GM23338 (cell line): Measurements from ENCODE around the gene AR. TPM values are rescaled to one million over a fixed set of nuclear protein-coding genes. Genes with fewer than 3 reads are reported as not detected.

Experiments
- ATAC-seq: fragments of 200-7000 bp; cut with Tn5 transposase; 3 replicates; pipeline ENCODE4 v1.9.1; 2020
- DNase-seq: peaks from one replicate; pipeline ENCODE4 v3.0.0-alpha.2; 2015; ENCODE audit warnings: low spot score
- H2AFZ ChIP-seq: fragments of 200-600 bp; sonication (generic); 2 replicates; pipeline ENCODE4 v1.8.0; 2016; ENCODE audit warnings: antibody characterized with exemption, mild to moderate bottlenecking, moderate library complexity
- H3F3A ChIP-seq: fragments of 200-600 bp; sonication (generic); replicated peaks from 2 replicates; pipeline ENCODE4 v1.8.0; 2017; ENCODE audit warnings: antibody characterized with exemption, mixed run types, low read depth
- H3K27ac ChIP-seq: fragments of 200-600 bp; sonication (generic); 2 replicates; pipeline ENCODE4 v1.6.1; 2016; ENCODE audit warnings: low read depth
- H3K27me3 ChIP-seq: fragments of 200-600 bp; sonication (generic); 2 replicates; pipeline ENCODE4 v1.8.0; 2016; ENCODE audit warnings: mild to moderate bottlenecking, mixed run types, moderate library complexity; ENCODE audit not compliant: insufficient read depth
- H3K36me3 ChIP-seq: fragments of 200-600 bp; sonication (generic); 2 replicates; pipeline ENCODE4 v1.8.0; 2016; ENCODE audit warnings: mild to moderate bottlenecking; ENCODE audit not compliant: insufficient read depth
- H3K4me1 ChIP-seq: fragments of 200-600 bp; sonication (generic); 2 replicates; pipeline ENCODE4 v1.8.0; 2016; ENCODE audit warnings: mild to moderate bottlenecking, moderate library complexity; ENCODE audit not compliant: insufficient read depth
- H3K4me2 ChIP-seq: fragments of 200-600 bp; sonication (generic); 2 replicates; pipeline ENCODE4 v1.7.1; 2017; ENCODE audit warnings: mixed run types
- H3K4me3 ChIP-seq: fragments of 200-600 bp; sonication (generic); 2 replicates; pipeline ENCODE4 v1.6.1; 2016; ENCODE audit warnings: mixed run types
- H3K79me2 ChIP-seq: fragments of 200-600 bp; sonication (generic); replicated peaks from 2 replicates; pipeline ENCODE4 v1.8.0; 2017; ENCODE audit warnings: mild to moderate bottlenecking; ENCODE audit not compliant: insufficient read depth
- H3K9me2 ChIP-seq: fragments of 200-600 bp; sonication (generic); 2 replicates; pipeline ENCODE4 v1.8.0; 2017; ENCODE audit not compliant: insufficient read depth
- H4K20me1 ChIP-seq: fragments of 200-600 bp; sonication (generic); replicated peaks from 2 replicates; pipeline ENCODE4 v1.8.0; 2017; ENCODE audit warnings: mild to moderate bottlenecking; ENCODE audit not compliant: insufficient read depth
- H3K27ac Mint-ChIP-seq: 2 replicates; pipeline ENCODE4 v1.8.0; 2020; ENCODE audit warnings: inconsistent platforms, mild to moderate bottlenecking, moderate library complexity, mixed read lengths
- H3K27me3 Mint-ChIP-seq: 3 replicates; pipeline ENCODE4 v1.8.0; 2022; ENCODE audit warnings: low read depth, mild to moderate bottlenecking, moderate library complexity, mixed read lengths, inconsistent platforms; ENCODE audit not compliant: insufficient read depth, poor library complexity
- H3K36me3 Mint-ChIP-seq: 3 replicates; pipeline ENCODE4 v1.8.0; 2021; ENCODE audit warnings: low read depth, mild to moderate bottlenecking, inconsistent platforms, moderate library complexity, mixed read lengths
- H3K4me1 Mint-ChIP-seq: 3 replicates; pipeline ENCODE4 v1.8.0; 2020; ENCODE audit warnings: mild to moderate bottlenecking, inconsistent platforms, mixed read lengths
- H3K4me3 Mint-ChIP-seq: 3 replicates; pipeline ENCODE4 v1.8.0; 2021; ENCODE audit warnings: moderate library complexity, mild to moderate bottlenecking, inconsistent platforms, mixed read lengths
- H3K9me3 Mint-ChIP-seq: 3 replicates; pipeline ENCODE4 v1.8.0; 2020; ENCODE audit warnings: moderate library complexity, mild to moderate bottlenecking, inconsistent platforms, mixed read lengths
- CREB1 ChIP-seq: fragments of 250-450 bp; sonication (Bioruptor Pico); IDR thresholded peaks from 2 replicates; pipeline ENCODE4 v1.5.0; 2020; ENCODE audit warnings: low read depth, mild to moderate bottlenecking, moderate library complexity
- CTCF ChIP-seq, 2 experiments: fragments of 200-600 bp in 1 of 2; sonication (generic) in 1 of 2; conservative IDR thresholded peaks; 2 replicates each; pipeline versions ENCODE4 v1.5.1 to v1.6.1; 2016 to 2017; ENCODE audit warnings: antibody characterized with exemption in 2 of 2, low read depth in 2 of 2, mild to moderate bottlenecking in 2 of 2, moderate library complexity in 1 of 2
- EZH2 ChIP-seq: fragments of 200-600 bp; sonication (generic); IDR thresholded peaks from one replicate; pipeline ENCODE4 v1.8.0; 2017; ENCODE audit warnings: antibody characterized with exemption, mild to moderate bottlenecking, low read depth; ENCODE audit not compliant: unreplicated experiment
- EZH2phosphoT487 ChIP-seq: fragments of 200-600 bp; sonication (generic); IDR thresholded peaks from one replicate; pipeline ENCODE4 v1.8.1; 2018; ENCODE audit warnings: antibody characterized with exemption; ENCODE audit not compliant: unreplicated experiment
- JUNB ChIP-seq: IDR thresholded peaks from one replicate; pipeline ENCODE4 v1.6.1; 2016; ENCODE audit warnings: antibody characterized with exemption; ENCODE audit not compliant: unreplicated experiment
- NANOG ChIP-seq: IDR thresholded peaks from 2 replicates; pipeline ENCODE4 v1.6.1; 2016; ENCODE audit warnings: antibody characterized with exemption, borderline replicate concordance
- POLR2AphosphoS5 ChIP-seq: IDR thresholded peaks from 2 replicates; pipeline ENCODE4 v1.6.1; 2016; ENCODE audit warnings: antibody characterized with exemption, low read depth
- STAT1 ChIP-seq: IDR thresholded peaks from one replicate; pipeline ENCODE4 v1.6.1; 2016; ENCODE audit warnings: antibody characterized with exemption; ENCODE audit not compliant: unreplicated experiment
- ZNF114 ChIP-seq: fragments of 250-450 bp; sonication (Bioruptor Pico); IDR thresholded peaks from 2 replicates; pipeline ENCODE4 v1.5.0; 2020; ENCODE audit warnings: mild to moderate bottlenecking, moderate library complexity
- ZNF331 ChIP-seq: fragments of 250-450 bp; sonication (Bioruptor Pico); IDR thresholded peaks from 2 replicates; pipeline ENCODE4 v1.5.0; 2020; ENCODE audit warnings: low read depth, mild to moderate bottlenecking, moderate library complexity
- polyA plus RNA-seq: library from polyadenylated mRNA; unstranded; fragments of >200 nt; fragmentation: Nextera tagmentation; extraction: Ambion mirVana; gene quantifications from 2 replicates; pipeline ENCODE4 v1.2.1, GENCODE V29; 2016
- total RNA-seq: library from RNA; depleted of rRNA; stranded (reverse); fragments of >200 nt; shearing (Covaris generic); gene quantifications from 2 replicates; pipeline ENCODE4 v1.2.3, GENCODE V29; 2014
- TF ChIP-seq, protein P1 (sequence below): fragments of 250-450 bp; sonication (Bioruptor Pico); IDR thresholded peaks from 2 replicates; pipeline ENCODE4 v1.5.0; 2020; ENCODE audit warnings: mild to moderate bottlenecking, moderate library complexity
- TF ChIP-seq, protein P2 (sequence below): IDR thresholded peaks from 2 replicates; pipeline ENCODE4 v1.6.1; 2016; ENCODE audit warnings: antibody characterized with exemption
- TF ChIP-seq, protein P3 (sequence below): IDR thresholded peaks from one replicate; pipeline ENCODE4 v1.6.1; 2018; ENCODE audit warnings: antibody characterized with exemption; ENCODE audit not compliant: unreplicated experiment

Gene AR
- total and polyA plus RNA-seq, 2 experiments from 2014 or later: 11.2 to 13.3 TPM

GRCh38 chrX:67570839-67571238 is 27.0 kb downstream of the AR start:
- Histone ChIP-seq H3K27me3 (no peaks in the 10 kb centered on the region), H3K9me2 (no peaks in the 10 kb centered on the region), H3K4me2 (no peak overlapping the region), H3F3A (no peaks in the 10 kb centered on the region), H3K4me1 (no peaks in the 10 kb centered on the region), H2AFZ (no peak overlapping the region), H4K20me1 (no peaks in the 10 kb centered on the region), H3K36me3 (no peaks in the 10 kb centered on the region), H3K4me3 (no peak overlapping the region), H3K79me2 (peaks cover 54% of the 10 kb centered on the region), H3K27ac (no peak overlapping the region)
- ATAC-seq: peak; percentile 63
- Mint-ChIP-seq H3K27ac (0 out of 2 replicates have a peak overlapping the region, but pooled peaks have one; percentile 33), H3K4me3 (no peak overlapping the region), H3K9me3 (no peaks in the 10 kb centered on the region), H3K27me3 (peaks cover 2% of the 10 kb centered on the region), H3K4me1 (peaks cover 31% of the 10 kb centered on the region), H3K36me3 (no peaks in the 10 kb centered on the region)
- DNase-seq: peak; percentile 11
- TF ChIP-seq STAT1 (no peak), ZNF331 (CRISPR knock-in tag) (no peak), CTCF (conservative IDR thresholded peaks at IDR 0.05; ENCODE audit: low read depth in 2 of 2) (no peak), POLR2AphosphoS5 (no peak), EZH2phosphoT487 (no peak), JUNB (no peak), ZNF114 (CRISPR knock-in tag) (no peak), NANOG (no peak), EZH2 (no peak), CREB1 (CRISPR knock-in tag) (no peak)
- TF ChIP-seq, protein P1, sequence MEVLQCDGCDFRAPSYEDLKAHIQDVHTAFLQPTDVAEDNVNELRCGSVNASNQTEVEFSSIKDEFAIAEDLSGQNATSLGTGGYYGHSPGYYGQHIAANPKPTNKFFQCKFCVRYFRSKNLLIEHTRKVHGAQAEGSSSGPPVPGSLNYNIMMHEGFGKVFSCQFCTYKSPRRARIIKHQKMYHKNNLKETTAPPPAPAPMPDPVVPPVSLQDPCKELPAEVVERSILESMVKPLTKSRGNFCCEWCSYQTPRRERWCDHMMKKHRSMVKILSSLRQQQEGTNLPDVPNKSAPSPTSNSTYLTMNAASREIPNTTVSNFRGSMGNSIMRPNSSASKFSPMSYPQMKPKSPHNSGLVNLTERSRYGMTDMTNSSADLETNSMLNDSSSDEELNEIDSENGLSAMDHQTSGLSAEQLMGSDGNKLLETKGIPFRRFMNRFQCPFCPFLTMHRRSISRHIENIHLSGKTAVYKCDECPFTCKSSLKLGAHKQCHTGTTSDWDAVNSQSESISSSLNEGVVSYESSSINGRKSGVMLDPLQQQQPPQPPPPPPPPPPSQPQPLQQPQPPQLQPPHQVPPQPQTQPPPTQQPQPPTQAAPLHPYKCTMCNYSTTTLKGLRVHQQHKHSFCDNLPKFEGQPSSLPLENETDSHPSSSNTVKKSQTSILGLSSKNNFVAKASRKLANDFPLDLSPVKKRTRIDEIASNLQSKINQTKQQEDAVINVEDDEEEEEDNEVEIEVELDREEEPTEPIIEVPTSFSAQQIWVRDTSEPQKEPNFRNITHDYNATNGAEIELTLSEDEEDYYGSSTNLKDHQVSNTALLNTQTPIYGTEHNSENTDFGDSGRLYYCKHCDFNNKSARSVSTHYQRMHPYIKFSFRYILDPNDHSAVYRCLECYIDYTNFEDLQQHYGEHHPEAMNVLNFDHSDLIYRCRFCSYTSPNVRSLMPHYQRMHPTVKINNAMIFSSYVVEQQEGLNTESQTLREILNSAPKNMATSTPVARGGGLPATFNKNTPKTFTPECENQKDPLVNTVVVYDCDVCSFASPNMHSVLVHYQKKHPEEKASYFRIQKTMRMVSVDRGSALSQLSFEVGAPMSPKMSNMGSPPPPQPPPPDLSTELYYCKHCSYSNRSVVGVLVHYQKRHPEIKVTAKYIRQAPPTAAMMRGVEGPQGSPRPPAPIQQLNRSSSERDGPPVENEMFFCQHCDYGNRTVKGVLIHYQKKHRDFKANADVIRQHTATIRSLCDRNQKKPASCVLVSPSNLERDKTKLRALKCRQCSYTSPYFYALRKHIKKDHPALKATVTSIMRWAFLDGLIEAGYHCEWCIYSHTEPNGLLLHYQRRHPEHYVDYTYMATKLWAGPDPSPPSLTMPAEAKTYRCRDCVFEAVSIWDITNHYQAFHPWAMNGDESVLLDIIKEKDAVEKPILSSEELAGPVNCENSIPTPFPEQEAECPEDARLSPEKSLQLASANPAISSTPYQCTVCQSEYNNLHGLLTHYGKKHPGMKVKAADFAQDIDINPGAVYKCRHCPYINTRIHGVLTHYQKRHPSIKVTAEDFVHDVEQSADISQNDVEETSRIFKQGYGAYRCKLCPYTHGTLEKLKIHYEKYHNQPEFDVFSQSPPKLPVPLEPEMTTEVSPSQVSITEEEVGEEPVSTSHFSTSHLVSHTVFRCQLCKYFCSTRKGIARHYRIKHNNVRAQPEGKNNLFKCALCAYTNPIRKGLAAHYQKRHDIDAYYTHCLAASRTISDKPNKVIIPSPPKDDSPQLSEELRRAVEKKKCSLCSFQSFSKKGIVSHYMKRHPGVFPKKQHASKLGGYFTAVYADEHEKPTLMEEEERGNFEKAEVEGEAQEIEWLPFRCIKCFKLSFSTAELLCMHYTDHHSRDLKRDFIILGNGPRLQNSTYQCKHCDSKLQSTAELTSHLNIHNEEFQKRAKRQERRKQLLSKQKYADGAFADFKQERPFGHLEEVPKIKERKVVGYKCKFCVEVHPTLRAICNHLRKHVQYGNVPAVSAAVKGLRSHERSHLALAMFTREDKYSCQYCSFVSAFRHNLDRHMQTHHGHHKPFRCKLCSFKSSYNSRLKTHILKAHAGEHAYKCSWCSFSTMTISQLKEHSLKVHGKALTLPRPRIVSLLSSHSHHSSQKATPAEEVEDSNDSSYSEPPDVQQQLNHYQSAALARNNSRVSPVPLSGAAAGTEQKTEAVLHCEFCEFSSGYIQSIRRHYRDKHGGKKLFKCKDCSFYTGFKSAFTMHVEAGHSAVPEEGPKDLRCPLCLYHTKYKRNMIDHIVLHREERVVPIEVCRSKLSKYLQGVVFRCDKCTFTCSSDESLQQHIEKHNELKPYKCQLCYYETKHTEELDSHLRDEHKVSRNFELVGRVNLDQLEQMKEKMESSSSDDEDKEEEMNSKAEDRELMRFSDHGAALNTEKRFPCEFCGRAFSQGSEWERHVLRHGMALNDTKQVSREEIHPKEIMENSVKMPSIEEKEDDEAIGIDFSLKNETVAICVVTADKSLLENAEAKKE (CRISPR knock-in tag): no peak
- TF ChIP-seq, protein P2, sequence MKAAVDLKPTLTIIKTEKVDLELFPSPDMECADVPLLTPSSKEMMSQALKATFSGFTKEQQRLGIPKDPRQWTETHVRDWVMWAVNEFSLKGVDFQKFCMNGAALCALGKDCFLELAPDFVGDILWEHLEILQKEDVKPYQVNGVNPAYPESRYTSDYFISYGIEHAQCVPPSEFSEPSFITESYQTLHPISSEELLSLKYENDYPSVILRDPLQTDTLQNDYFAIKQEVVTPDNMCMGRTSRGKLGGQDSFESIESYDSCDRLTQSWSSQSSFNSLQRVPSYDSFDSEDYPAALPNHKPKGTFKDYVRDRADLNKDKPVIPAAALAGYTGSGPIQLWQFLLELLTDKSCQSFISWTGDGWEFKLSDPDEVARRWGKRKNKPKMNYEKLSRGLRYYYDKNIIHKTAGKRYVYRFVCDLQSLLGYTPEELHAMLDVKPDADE: no peak
- TF ChIP-seq, protein P3, sequence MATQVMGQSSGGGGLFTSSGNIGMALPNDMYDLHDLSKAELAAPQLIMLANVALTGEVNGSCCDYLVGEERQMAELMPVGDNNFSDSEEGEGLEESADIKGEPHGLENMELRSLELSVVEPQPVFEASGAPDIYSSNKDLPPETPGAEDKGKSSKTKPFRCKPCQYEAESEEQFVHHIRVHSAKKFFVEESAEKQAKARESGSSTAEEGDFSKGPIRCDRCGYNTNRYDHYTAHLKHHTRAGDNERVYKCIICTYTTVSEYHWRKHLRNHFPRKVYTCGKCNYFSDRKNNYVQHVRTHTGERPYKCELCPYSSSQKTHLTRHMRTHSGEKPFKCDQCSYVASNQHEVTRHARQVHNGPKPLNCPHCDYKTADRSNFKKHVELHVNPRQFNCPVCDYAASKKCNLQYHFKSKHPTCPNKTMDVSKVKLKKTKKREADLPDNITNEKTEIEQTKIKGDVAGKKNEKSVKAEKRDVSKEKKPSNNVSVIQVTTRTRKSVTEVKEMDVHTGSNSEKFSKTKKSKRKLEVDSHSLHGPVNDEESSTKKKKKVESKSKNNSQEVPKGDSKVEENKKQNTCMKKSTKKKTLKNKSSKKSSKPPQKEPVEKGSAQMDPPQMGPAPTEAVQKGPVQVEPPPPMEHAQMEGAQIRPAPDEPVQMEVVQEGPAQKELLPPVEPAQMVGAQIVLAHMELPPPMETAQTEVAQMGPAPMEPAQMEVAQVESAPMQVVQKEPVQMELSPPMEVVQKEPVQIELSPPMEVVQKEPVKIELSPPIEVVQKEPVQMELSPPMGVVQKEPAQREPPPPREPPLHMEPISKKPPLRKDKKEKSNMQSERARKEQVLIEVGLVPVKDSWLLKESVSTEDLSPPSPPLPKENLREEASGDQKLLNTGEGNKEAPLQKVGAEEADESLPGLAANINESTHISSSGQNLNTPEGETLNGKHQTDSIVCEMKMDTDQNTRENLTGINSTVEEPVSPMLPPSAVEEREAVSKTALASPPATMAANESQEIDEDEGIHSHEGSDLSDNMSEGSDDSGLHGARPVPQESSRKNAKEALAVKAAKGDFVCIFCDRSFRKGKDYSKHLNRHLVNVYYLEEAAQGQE: no peak
